ENCODE results near the gene MMP14.
"Not testable (repeated sequence)": the region's sequence is repeated elsewhere in the genome, so short reads cannot be mapped to it uniquely, and the experiment has no call there.

MMP14 gene

GRCh38 chr14:22803687-22803974, 32.8 kb upstream of the MMP14 start:
- TF ChIP-seq CTCF (conservative IDR thresholded peaks at IDR 0.05; ENCODE audit: low read depth, low read length), result no peak
- no peak for DNase-seq (ENCODE audit: low read depth)
- no peak overlapping the region for H3K4me3 ChIP-seq (ENCODE audit: low read depth, low read length)

- H3K4me3 ChIP-seq (ENCODE audit: low read depth, low read length); DNase-seq (ENCODE audit: low read depth): not testable (repeated sequence)
These were observed 31.1 kb upstream of the MMP14 start for GRCh38 chr14:22805235-22805634.

GRCh38 chr14:22807432-22808087, 28.8 kb upstream of the MMP14 start:
- H3K4me3 ChIP-seq (ENCODE audit: low read depth, low read length), result no peak overlapping the region
- no peak for DNase-seq (ENCODE audit: low read depth)
- TF ChIP-seq CTCF (conservative IDR thresholded peaks at IDR 0.05; ENCODE audit: low read depth, low read length), result no peak

- TF ChIP-seq CTCF (conservative IDR thresholded peaks at IDR 0.05; ENCODE audit: low read depth, low read length), result no peak
- no peak for DNase-seq (ENCODE audit: low read depth)
- no peak overlapping the region for H3K4me3 ChIP-seq (ENCODE audit: low read depth, low read length)
These were observed 27.8 kb upstream of the MMP14 start for GRCh38 chr14:22808388-22809209.

GRCh38 chr14:22811722-22812121, 24.7 kb upstream of the MMP14 start:
- no peak overlapping the region for H3K4me3 ChIP-seq (ENCODE audit: low read depth, low read length)
- peak; percentile 55 for DNase-seq (ENCODE audit: low read depth)
- TF ChIP-seq CTCF (conservative IDR thresholded peaks at IDR 0.05; ENCODE audit: low read depth, low read length), result no peak

- no peak for DNase-seq (ENCODE audit: low read depth)
- H3K4me3 ChIP-seq (ENCODE audit: low read depth, low read length), result no peak overlapping the region
- no peak for TF ChIP-seq CTCF (conservative IDR thresholded peaks at IDR 0.05; ENCODE audit: low read depth, low read length)
These were observed 23.6 kb upstream of the MMP14 start for GRCh38 chr14:22812744-22813143.

GRCh38 chr14:22813145-22813544, 23.2 kb upstream of the MMP14 start:
- no peak for DNase-seq (ENCODE audit: low read depth)
- no peak for TF ChIP-seq CTCF (conservative IDR thresholded peaks at IDR 0.05; ENCODE audit: low read depth, low read length)
- no peak overlapping the region for H3K4me3 ChIP-seq (ENCODE audit: low read depth, low read length)

Data from choroid plexus epithelial cell (primary cell).